SK-N-SH treated with all-trans-retinoic acid at 6 μM for 48 hours (cell line): ENCODE data around the gene SYTL2.
"Not testable (repeated sequence)": the region's sequence is repeated elsewhere in the genome, so short reads cannot be mapped to it uniquely, and the experiment has no call there.

Source experiments
- ATAC-seq: fragments of 200-7000 bp; cut with Tn5 transposase; 3 replicates; pipeline ENCODE4 v1.9.1; 2020; ENCODE audit warnings: mild to moderate bottlenecking, moderate library complexity
- ARNTL ChIP-seq: fragments of 450-650 bp; formaldehyde crosslinking; IDR thresholded peaks from 2 replicates; pipeline ENCODE4 v1.5.0; 2020; ENCODE audit warnings: low read depth, mild to moderate bottlenecking, moderate library complexity, borderline replicate concordance
- BACH2 ChIP-seq: fragments of 250-450 bp; sonication (Bioruptor Pico); IDR thresholded peaks from 2 replicates; pipeline ENCODE4 v1.9.0; 2021; ENCODE audit warnings: mild to moderate bottlenecking, borderline replicate concordance
- CREB5 ChIP-seq: fragments of 250-450 bp; sonication (Bioruptor Pico); IDR thresholded peaks from 2 replicates; pipeline ENCODE4 v1.5.1; 2020; ENCODE audit warnings: low read depth, mild to moderate bottlenecking, moderate library complexity
- CSDC2 ChIP-seq: fragments of 250-450 bp; sonication (Bioruptor Pico); IDR thresholded peaks from 2 replicates; pipeline ENCODE4 v1.5.0; 2020; ENCODE audit warnings: mild to moderate bottlenecking, moderate library complexity
- CSRNP3 ChIP-seq: fragments of 250-450 bp; sonication (Bioruptor Pico); IDR thresholded peaks from 2 replicates; pipeline ENCODE4 v1.5.1; 2021; ENCODE audit warnings: mild to moderate bottlenecking, moderate library complexity
- ESRRG ChIP-seq: fragments of 250-450 bp; sonication (Bioruptor Pico); IDR thresholded peaks from 2 replicates; pipeline ENCODE4 v1.6.1; 2021; ENCODE audit warnings: mild to moderate bottlenecking
- GLIS3 ChIP-seq: fragments of 250-450 bp; sonication (Bioruptor Pico); IDR thresholded peaks from 2 replicates; pipeline ENCODE4 v1.5.0; 2020; ENCODE audit warnings: mild to moderate bottlenecking, moderate library complexity
- ISL1 ChIP-seq: fragments of 250-450 bp; sonication (Bioruptor Pico); IDR thresholded peaks from 2 replicates; pipeline ENCODE4 v2.1.2; 2022; ENCODE audit warnings: mild to moderate bottlenecking, moderate library complexity
- OSR1 ChIP-seq: fragments of 250-450 bp; sonication (Bioruptor Pico); IDR thresholded peaks from 2 replicates; pipeline ENCODE4 v1.8.0; 2022; ENCODE audit warnings: moderate library complexity, mild to moderate bottlenecking, inconsistent platforms
- PPARA ChIP-seq: fragments of 250-450 bp; sonication (Bioruptor Pico); IDR thresholded peaks from 2 replicates; pipeline ENCODE4 v1.5.0; 2020; ENCODE audit warnings: mild to moderate bottlenecking, borderline replicate concordance
- RARB ChIP-seq: fragments of 250-450 bp; sonication (Bioruptor Pico); IDR thresholded peaks from 2 replicates; pipeline ENCODE4 v1.8.0; 2021; ENCODE audit warnings: mild to moderate bottlenecking, moderate library complexity
- SNAI2 ChIP-seq: fragments of 250-450 bp; sonication (Bioruptor Pico); IDR thresholded peaks from 2 replicates; pipeline ENCODE4 v1.5.0; 2020; ENCODE audit warnings: mild to moderate bottlenecking, moderate library complexity
- TCF4 ChIP-seq: fragments of 250-450 bp; sonication (Bioruptor Pico); IDR thresholded peaks from 2 replicates; pipeline ENCODE4 v1.8.0; 2021; ENCODE audit warnings: mild to moderate bottlenecking, moderate library complexity, borderline replicate concordance
- ZC3H10 ChIP-seq: fragments of 250-450 bp; sonication (Bioruptor Pico); IDR thresholded peaks from 2 replicates; pipeline ENCODE4 v1.5.1; 2021; ENCODE audit warnings: mild to moderate bottlenecking, moderate library complexity
- ZFP3 ChIP-seq: fragments of 250-450 bp; sonication (Bioruptor Pico); IDR thresholded peaks from 2 replicates; pipeline ENCODE4 v1.5.0; 2020; ENCODE audit warnings: mild to moderate bottlenecking, moderate library complexity
- ZFP30 ChIP-seq: fragments of 450-650 bp; formaldehyde crosslinking; IDR thresholded peaks from 2 replicates; pipeline ENCODE4 v1.5.0; 2022; ENCODE audit warnings: mild to moderate bottlenecking, moderate library complexity
- ZNF565 ChIP-seq: fragments of 450-650 bp; formaldehyde crosslinking; conservative IDR thresholded peaks from 2 replicates; pipeline ENCODE4 v1.5.0; 2020; ENCODE audit warnings: low read depth, mild to moderate bottlenecking, moderate library complexity
- ZNF70 ChIP-seq: fragments of 450-650 bp; formaldehyde crosslinking; IDR thresholded peaks from 2 replicates; pipeline ENCODE4 v1.5.0; 2020; ENCODE audit warnings: mild to moderate bottlenecking, moderate library complexity
- ZNF8 ChIP-seq: fragments of 450-650 bp; formaldehyde crosslinking; IDR thresholded peaks from 2 replicates; pipeline ENCODE4 v1.5.0; 2020; ENCODE audit warnings: mild to moderate bottlenecking, moderate library complexity
- TF ChIP-seq, protein P1 (sequence below): fragments of 250-450 bp; sonication (Bioruptor Pico); IDR thresholded peaks from 2 replicates; pipeline ENCODE4 v1.5.0; 2020; ENCODE audit warnings: mild to moderate bottlenecking, moderate library complexity
- TF ChIP-seq, protein P2 (sequence below): fragments of 250-450 bp; sonication (Bioruptor Pico); IDR thresholded peaks from 2 replicates; pipeline ENCODE4 v1.8.0; 2020; ENCODE audit warnings: mild to moderate bottlenecking, moderate library complexity, borderline replicate concordance

SYTL2 gene

DNA sequence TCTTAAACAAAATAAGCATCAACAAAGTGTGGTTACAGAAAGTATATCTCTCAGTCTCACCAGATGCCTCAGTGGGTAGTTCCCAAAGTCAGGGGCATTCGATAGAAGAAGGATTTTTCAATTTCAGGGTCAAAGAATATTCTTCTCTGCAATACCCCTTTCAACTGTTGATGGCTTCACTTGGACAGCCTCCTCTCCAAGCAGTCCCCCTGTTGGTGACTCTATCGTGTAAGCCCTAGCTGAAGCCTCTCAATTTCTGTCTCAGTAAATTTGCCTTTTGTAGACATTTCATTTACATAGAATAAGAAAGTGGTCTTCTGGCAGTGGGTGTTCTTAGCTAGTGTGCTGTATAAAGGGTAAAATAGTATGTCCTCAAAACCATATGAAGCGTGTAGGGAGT is 33.0 kb upstream of the SYTL2 start:
- TF ChIP-seq ZNF565 (no peak), CREB5 (CRISPR knock-in tag) (no peak), ZFP3 (CRISPR knock-in tag) (no peak), TCF4 (CRISPR knock-in tag) (no peak), ISL1 (CRISPR knock-in tag) (no peak), OSR1 (CRISPR knock-in tag) (no peak), CSDC2 (no peak)
- TF ChIP-seq, protein P1, sequence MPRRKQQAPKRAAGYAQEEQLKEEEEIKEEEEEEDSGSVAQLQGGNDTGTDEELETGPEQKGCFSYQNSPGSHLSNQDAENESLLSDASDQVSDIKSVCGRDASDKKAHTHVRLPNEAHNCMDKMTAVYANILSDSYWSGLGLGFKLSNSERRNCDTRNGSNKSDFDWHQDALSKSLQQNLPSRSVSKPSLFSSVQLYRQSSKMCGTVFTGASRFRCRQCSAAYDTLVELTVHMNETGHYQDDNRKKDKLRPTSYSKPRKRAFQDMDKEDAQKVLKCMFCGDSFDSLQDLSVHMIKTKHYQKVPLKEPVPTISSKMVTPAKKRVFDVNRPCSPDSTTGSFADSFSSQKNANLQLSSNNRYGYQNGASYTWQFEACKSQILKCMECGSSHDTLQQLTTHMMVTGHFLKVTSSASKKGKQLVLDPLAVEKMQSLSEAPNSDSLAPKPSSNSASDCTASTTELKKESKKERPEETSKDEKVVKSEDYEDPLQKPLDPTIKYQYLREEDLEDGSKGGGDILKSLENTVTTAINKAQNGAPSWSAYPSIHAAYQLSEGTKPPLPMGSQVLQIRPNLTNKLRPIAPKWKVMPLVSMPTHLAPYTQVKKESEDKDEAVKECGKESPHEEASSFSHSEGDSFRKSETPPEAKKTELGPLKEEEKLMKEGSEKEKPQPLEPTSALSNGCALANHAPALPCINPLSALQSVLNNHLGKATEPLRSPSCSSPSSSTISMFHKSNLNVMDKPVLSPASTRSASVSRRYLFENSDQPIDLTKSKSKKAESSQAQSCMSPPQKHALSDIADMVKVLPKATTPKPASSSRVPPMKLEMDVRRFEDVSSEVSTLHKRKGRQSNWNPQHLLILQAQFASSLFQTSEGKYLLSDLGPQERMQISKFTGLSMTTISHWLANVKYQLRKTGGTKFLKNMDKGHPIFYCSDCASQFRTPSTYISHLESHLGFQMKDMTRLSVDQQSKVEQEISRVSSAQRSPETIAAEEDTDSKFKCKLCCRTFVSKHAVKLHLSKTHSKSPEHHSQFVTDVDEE, result no peak
- no peak for ATAC-seq

GRCh38 chr11:85840932-85841331 is 30.0 kb upstream of the SYTL2 start:
- ATAC-seq, result not testable (repeated sequence)

- TF ChIP-seq ARNTL, result no peak
- no peak for TF ChIP-seq OSR1 (CRISPR knock-in tag)
- no peak for TF ChIP-seq BACH2
- no peak for TF ChIP-seq ISL1 (CRISPR knock-in tag)
- no peak for TF ChIP-seq ZNF8
- no peak for TF ChIP-seq ZNF70 (CRISPR knock-in tag)
- no peak for TF ChIP-seq ZNF565
- no peak for TF ChIP-seq CREB5 (CRISPR knock-in tag)
- TF ChIP-seq, protein P2, sequence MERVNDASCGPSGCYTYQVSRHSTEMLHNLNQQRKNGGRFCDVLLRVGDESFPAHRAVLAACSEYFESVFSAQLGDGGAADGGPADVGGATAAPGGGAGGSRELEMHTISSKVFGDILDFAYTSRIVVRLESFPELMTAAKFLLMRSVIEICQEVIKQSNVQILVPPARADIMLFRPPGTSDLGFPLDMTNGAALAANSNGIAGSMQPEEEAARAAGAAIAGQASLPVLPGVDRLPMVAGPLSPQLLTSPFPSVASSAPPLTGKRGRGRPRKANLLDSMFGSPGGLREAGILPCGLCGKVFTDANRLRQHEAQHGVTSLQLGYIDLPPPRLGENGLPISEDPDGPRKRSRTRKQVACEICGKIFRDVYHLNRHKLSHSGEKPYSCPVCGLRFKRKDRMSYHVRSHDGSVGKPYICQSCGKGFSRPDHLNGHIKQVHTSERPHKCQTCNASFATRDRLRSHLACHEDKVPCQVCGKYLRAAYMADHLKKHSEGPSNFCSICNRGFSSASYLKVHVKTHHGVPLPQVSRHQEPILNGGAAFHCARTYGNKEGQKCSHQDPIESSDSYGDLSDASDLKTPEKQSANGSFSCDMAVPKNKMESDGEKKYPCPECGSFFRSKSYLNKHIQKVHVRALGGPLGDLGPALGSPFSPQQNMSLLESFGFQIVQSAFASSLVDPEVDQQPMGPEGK (CRISPR knock-in tag), result no peak
- no peak for TF ChIP-seq ZFP30
- no peak for TF ChIP-seq ESRRG (CRISPR knock-in tag)
- TF ChIP-seq PPARA (CRISPR knock-in tag), result no peak
- no peak for TF ChIP-seq CSRNP3 (CRISPR knock-in tag)
- no peak for ATAC-seq
Observed at GRCh38 chr11:85835729-85836128, 24.8 kb upstream of the SYTL2 start.

DNA sequence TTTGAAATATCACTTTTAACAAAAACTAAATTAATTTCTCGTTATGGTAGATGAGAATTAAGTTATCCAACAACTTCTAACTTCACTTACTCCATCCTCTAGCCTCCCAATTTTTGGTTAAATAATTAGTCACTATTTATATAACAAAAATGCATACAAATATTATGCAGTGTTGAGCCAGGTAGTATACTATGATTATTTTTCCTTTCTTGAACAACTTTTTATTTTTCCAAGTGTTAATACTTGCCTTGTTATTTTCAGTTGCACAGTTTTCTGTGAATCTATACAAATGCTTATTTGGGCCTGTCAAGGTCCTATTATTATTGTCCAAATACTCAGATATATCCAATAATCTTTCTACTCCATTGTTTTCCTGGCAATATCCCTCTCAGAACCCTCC is 24.3 kb upstream of the SYTL2 start:
- no peak for ATAC-seq
- TF ChIP-seq ZNF70 (CRISPR knock-in tag) (no peak), SNAI2 (CRISPR knock-in tag) (no peak), ZC3H10 (no peak), CREB5 (CRISPR knock-in tag) (no peak), BACH2 (no peak), PPARA (CRISPR knock-in tag) (no peak), CSRNP3 (CRISPR knock-in tag) (no peak), GLIS3 (CRISPR knock-in tag) (no peak), ZNF565 (no peak), TCF4 (CRISPR knock-in tag) (no peak), ESRRG (CRISPR knock-in tag) (no peak), RARB (CRISPR knock-in tag) (no peak)
- TF ChIP-seq, protein P1, result no peak
